Placental epithelial cell (primary cell): ENCODE data around the gene ZFP3. TPM values are rescaled to one million over a fixed set of nuclear protein-coding genes. Genes with fewer than 3 reads are reported as not detected.

ENCODE experiments used
- small RNA-seq: library from RNA; depleted of rRNA; stranded (forward); fragments of <200 nt; gene quantifications from one replicate; pipeline ENCODE3, GENCODE V24; 2012
- total RNA-seq: library from RNA; depleted of rRNA; stranded (reverse); fragments of >200 nt; gene quantifications from 2 replicates; pipeline ENCODE4 v1.2.3, GENCODE V29; 2012

ZFP3 gene
- total RNA-seq, result 3.1 and 4.4 TPM in 2 replicates

GRCh38 chr17:5078106-5079028 is at the start of gene ZFP3:
Gene ZFP3 (plus strand): TSS chr17:5078467. CDS start chr17:5091505, 13,038 bp downstream.

GRCh38 chr17:5035315-5035714 is 43.0 kb upstream of the ZFP3 start, which contains the start of gene SLC52A1:
Gene SLC52A1 (minus strand): TSS chr17:5035426. CDS start chr17:5034606, 820 bp downstream.

GRCh38 chr17:5111402-5112204 is 33.3 kb downstream of the ZFP3 start, which contains the start of gene ZNF232:
Gene ZNF232 (minus strand): TSS chr17:5111878. CDS start chr17:5111822, 56 bp downstream.

DNA sequence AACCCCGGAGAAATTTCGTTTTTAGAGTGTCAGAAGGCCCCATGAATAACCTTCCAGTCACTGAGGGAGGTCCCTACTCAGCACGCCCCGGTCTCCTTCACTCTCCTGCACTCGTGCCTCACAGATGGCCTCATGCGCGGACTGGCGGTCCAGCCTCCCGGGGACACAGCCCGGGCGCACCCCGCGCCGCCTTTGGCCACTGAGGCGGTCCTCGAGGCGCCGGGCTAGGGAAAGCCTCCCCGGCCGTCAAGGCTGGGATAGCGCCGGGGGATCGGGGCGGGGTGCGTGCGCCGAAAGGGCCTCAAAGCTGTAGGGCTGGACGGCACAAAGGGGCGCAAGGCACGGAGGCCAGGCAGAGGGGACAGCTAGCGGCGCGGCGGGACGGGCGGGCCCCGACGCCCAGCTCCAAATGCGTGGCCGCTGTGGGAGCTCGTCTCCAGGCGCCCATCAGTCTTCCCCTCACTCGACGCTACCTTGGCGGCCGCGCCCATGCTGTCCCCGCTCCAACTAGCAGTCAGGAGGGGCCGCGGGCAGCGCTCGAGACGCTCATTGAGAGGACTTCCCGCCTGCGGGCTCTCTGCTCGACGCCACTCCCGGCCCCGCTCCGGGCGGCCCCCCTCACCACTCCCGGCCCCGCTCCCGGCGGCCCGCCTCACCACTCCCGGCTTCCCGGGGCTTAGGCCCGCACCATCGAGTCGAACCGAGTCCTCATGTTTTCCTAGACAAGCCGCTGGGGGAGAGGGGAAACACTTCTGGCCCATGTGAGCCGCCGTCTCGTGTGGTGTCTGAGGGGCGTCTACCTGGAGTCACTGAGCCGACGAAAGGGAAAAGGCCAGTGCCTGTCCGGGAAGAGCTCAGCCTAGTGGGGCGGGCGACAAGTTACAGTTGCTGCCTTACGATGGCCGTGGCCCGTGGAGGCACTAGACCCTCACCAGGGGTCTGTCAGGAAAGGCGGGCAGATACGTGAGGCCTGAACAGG is 37.7 kb downstream of the ZFP3 start, which contains the start of gene USP6:
TSS of gene USP6 (plus strand) at position 360 of the 979 bp plus-strand sequence. CDS start 14,336 bp downstream, outside the sequence.

Small RNA genes lying within 50 kb of the gene (small RNA-seq; reads per million reads assigned to genes)
- not detected for gene AC012146.4

Other genes starting within 250 kb of the ZFP3 start
- gene MINK1, start 245.1 kb upstream of the ZFP3 start, total RNA-seq, result 69.8 and 90.7 TPM in 2 replicates
- gene C17orf107, start 178.9 kb upstream of the ZFP3 start, total RNA-seq, result 32.5 and 48.7 TPM in 2 replicates
- gene CHRNE, start 175.4 kb upstream of the ZFP3 start, total RNA-seq, result 0.87 and 1.6 TPM in 2 replicates
- gene GP1BA, start 146.2 kb upstream of the ZFP3 start, total RNA-seq, result not detected in 2 replicates
- gene SLC25A11, start 138.4 kb upstream of the ZFP3 start, total RNA-seq, result 49.5 and 65.2 TPM in 2 replicates
- 38.5 and 60.9 TPM in 2 replicates for gene RNF167, start 138.2 kb upstream of the ZFP3 start, total RNA-seq
- 275 and 588 TPM in 2 replicates for gene PFN1, start 129.9 kb upstream of the ZFP3 start, total RNA-seq
- 3.7 and 8.2 TPM in 2 replicates for gene ENO3, start 127.3 kb upstream of the ZFP3 start, total RNA-seq
- gene SPAG7, start 110.7 kb upstream of the ZFP3 start, total RNA-seq, result 34.9 and 68.7 TPM in 2 replicates
- 10.2 and 12.5 TPM in 2 replicates for gene CAMTA2, start 90.8 kb upstream of the ZFP3 start, total RNA-seq
- 0.43 and 1.6 TPM in 2 replicates for gene INCA1, start 80.9 kb upstream of the ZFP3 start, total RNA-seq
- gene KIF1C, start 80.5 kb upstream of the ZFP3 start, total RNA-seq, result 40.8 and 63.3 TPM in 2 replicates
- gene SLC52A1, start 43.0 kb upstream of the ZFP3 start, total RNA-seq, result 0.33 TPM in 1 of 2 replicates, not detected in the other
- 3.4 and 12.6 TPM in 2 replicates for gene ZNF232, start 33.4 kb downstream of the ZFP3 start, total RNA-seq
- gene USP6, start 37.6 kb downstream of the ZFP3 start, total RNA-seq, result 0.11 and 6.7 TPM in 2 replicates
- gene ZNF594, start 113.4 kb downstream of the ZFP3 start, total RNA-seq, result 8.6 and 13.0 TPM in 2 replicates
- not detected in 2 replicates for gene SCIMP, start 156.4 kb downstream of the ZFP3 start, total RNA-seq
- 29.8 and 36.2 TPM in 2 replicates for gene RABEP1, start 203.8 kb downstream of the ZFP3 start, total RNA-seq